ENCODE measurements around the gene TMEM132A. TPM values are rescaled to one million over a fixed set of nuclear protein-coding genes. Genes with fewer than 3 reads are reported as not detected.

TMEM132A gene
- total RNA-seq, 4 donors from 2014 or later = 3.2 to 8.9 (median 6.5) TPM

- peaks cover 25% of the 10 kb centered on the region for H3K27me3 ChIP-seq
- 96% methylated on average over 7 of the region's 11 CpGs; no CpG with 5 or more reads in 1 of the 2 donors for WGBS, 2 donors (ENCODE audit: low coverage in 1 of 2)
- H3K4me1 ChIP-seq = peaks cover 0 to 70% (median 22%) of the 10 kb centered on the region in 3 donors
- peaks cover 0 to 40% of the 10 kb centered on the region in 2 donors for H3K36me3 ChIP-seq
- H3K4me3 ChIP-seq = no peak overlapping the region
- ATAC-seq = no peak
- no peaks in the 10 kb centered on the region for H3K9me3 ChIP-seq
- TF ChIP-seq POLR2AphosphoS5 (IDR thresholded peaks at IDR 0.05) (no peak), CTCF (IDR thresholded peaks at IDR 0.05) (no peak), POLR2A (IDR thresholded peaks at IDR 0.05) (no peak), EP300 (IDR thresholded peaks at IDR 0.05) (no peak)
- H3K27ac ChIP-seq = no peak overlapping the region
These were observed 3.0 kb upstream of the TMEM132A start for GRCh38 chr11:60921259-60921658.

GRCh38 chr11:60921777-60922335, 2.4 kb upstream of the TMEM132A start:
- H3K27me3 ChIP-seq = peaks cover 31% of the 10 kb centered on the region
- H3K36me3 ChIP-seq = peaks cover 0 to 40% of the 10 kb centered on the region in 2 donors
- no peak overlapping the region for H3K4me3 ChIP-seq
- 57% methylated on average over 2 of the region's 23 CpGs; no CpG with 5 or more reads in 1 of the 2 donors for WGBS, 2 donors (ENCODE audit: low coverage in 1 of 2)
- H3K4me1 ChIP-seq = peaks cover 0 to 64% (median 17%) of the 10 kb centered on the region in 3 donors
- no peaks in the 10 kb centered on the region for H3K9me3 ChIP-seq
- no peak for ATAC-seq
- TF ChIP-seq POLR2AphosphoS5 (IDR thresholded peaks at IDR 0.05) (no peak), POLR2A (IDR thresholded peaks at IDR 0.05) (no peak), EP300 (IDR thresholded peaks at IDR 0.05) (no peak), CTCF (IDR thresholded peaks at IDR 0.05) (no peak)
- H3K27ac ChIP-seq = no peak overlapping the region

DNA sequence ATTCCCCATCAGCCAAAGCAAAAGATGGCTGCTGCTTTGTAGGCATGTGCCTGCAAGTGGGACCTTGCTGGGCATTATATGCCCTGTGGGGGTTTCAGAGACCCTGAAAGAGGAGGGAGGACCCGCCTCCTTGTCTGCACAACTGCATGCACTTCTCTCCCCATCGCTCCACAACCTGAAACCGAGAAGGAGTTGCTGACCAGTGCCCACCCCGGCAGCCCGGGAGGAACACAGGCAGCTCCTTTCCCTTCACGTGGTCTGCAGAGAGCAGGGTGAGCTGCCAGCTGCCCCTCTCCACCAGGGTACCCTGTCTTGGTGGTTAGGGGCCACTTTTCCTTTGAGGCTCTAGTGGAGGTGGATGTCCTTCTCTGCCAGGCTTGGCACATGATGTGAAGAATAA, 1.4 kb upstream of the TMEM132A start:
- Histone ChIP-seq H3K4me1 (peaks cover 0 to 54% (median 16%) of the 10 kb centered on the region in 3 donors), H3K27ac (no peak overlapping the region), H3K27me3 (peaks cover 41% of the 10 kb centered on the region), H3K4me3 (no peak overlapping the region), H3K9me3 (no peaks in the 10 kb centered on the region), H3K36me3 (peaks cover 0 to 40% of the 10 kb centered on the region in 2 donors)
- no peak for TF ChIP-seq POLR2AphosphoS5 (IDR thresholded peaks at IDR 0.05)
- no peak for TF ChIP-seq CTCF (IDR thresholded peaks at IDR 0.05)
- no peak for TF ChIP-seq EP300 (IDR thresholded peaks at IDR 0.05)
- no peak for TF ChIP-seq POLR2A (IDR thresholded peaks at IDR 0.05)
- WGBS, 2 donors (ENCODE audit: low coverage in 1 of 2) = 80% methylated on average over 1 of the region's 6 CpGs; no CpG with 5 or more reads in 1 of the 2 donors
- no peak for ATAC-seq

DNA sequence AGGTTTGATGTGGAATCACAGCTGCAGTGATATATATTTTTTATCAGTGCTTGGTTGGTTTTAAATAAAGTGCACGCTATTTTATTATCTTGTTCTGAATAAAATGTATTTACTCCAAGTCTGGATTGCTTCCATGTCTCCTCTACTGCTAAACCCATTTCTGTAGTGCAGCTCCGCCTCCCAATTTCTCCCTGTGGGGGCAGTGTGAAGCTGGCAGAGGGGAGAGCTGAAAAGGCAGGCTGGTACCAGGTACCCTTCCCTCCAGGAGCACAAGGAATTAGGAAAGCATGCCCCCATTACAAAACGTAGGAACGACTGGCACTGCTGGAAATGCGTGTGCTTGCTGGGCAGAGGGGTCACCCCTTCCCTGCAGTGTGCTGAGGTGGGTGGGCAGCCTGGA, 934 bp upstream of the TMEM132A start:
- no peak for ATAC-seq
- TF ChIP-seq EP300 (IDR thresholded peaks at IDR 0.05) (no peak), POLR2A (IDR thresholded peaks at IDR 0.05) (no peak), CTCF (IDR thresholded peaks at IDR 0.05) (no peak), POLR2AphosphoS5 (IDR thresholded peaks at IDR 0.05) (no peak)
- Histone ChIP-seq H3K4me1 (peaks cover 0 to 49% (median 16%) of the 10 kb centered on the region in 3 donors), H3K9me3 (no peaks in the 10 kb centered on the region), H3K27ac (no peak overlapping the region), H3K27me3 (peaks cover 41% of the 10 kb centered on the region), H3K4me3 (no peak overlapping the region), H3K36me3 (peaks cover 0 to 40% of the 10 kb centered on the region in 2 donors)
- WGBS, 2 donors (ENCODE audit: low coverage in 1 of 2) = 40 to 63% methylated on average over 1 of the region's 5 CpGs

DNA sequence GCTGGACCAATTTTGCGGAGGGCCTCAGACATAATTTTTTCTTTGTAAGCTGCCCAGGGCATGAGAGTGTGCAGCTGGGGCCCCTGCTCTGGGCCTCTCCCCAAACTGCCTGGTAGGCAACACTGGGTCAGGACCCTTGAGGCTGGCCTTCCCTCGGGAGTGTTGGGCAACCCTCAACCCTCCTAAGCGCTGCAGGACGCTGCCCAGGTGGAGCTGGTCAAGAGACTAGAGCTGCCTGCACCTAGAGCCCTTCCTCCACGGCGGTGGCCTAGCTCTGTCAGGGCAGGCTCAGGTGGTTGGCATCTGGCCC, 505 bp upstream of the TMEM132A start:
- TF ChIP-seq POLR2AphosphoS5 (IDR thresholded peaks at IDR 0.05) (no peak), EP300 (IDR thresholded peaks at IDR 0.05) (no peak), CTCF (IDR thresholded peaks at IDR 0.05) (no peak), POLR2A (IDR thresholded peaks at IDR 0.05) (no peak)
- Histone ChIP-seq H3K4me3 (peak overlapping the region in 1 of 2 donors; percentile 66), H3K27ac (no peak overlapping the region), H3K27me3 (peaks cover 41% of the 10 kb centered on the region), H3K36me3 (peaks cover 0 to 44% of the 10 kb centered on the region in 2 donors), H3K9me3 (no peaks in the 10 kb centered on the region), H3K4me1 (peaks cover 0 to 45% (median 16%) of the 10 kb centered on the region in 3 donors)
- 10% methylated on average over 2 of the region's 6 CpGs; no CpG with 5 or more reads in 1 of the 2 donors for WGBS, 2 donors (ENCODE audit: low coverage in 1 of 2)
- no peak for ATAC-seq

Data from gastroesophageal sphincter (tissue), 4 donors.